HG02642 (cell line): Measurements from ENCODE around the gene TP63.

Experiments
- ATAC-seq: cut with Tn5 transposase; IDR thresholded peaks from one replicate; pipeline ENCODE4 v1.9.1; 2021; ENCODE audit warnings: mild to moderate bottlenecking; ENCODE audit not compliant: unreplicated experiment, poor library complexity

TP63 gene

DNA sequence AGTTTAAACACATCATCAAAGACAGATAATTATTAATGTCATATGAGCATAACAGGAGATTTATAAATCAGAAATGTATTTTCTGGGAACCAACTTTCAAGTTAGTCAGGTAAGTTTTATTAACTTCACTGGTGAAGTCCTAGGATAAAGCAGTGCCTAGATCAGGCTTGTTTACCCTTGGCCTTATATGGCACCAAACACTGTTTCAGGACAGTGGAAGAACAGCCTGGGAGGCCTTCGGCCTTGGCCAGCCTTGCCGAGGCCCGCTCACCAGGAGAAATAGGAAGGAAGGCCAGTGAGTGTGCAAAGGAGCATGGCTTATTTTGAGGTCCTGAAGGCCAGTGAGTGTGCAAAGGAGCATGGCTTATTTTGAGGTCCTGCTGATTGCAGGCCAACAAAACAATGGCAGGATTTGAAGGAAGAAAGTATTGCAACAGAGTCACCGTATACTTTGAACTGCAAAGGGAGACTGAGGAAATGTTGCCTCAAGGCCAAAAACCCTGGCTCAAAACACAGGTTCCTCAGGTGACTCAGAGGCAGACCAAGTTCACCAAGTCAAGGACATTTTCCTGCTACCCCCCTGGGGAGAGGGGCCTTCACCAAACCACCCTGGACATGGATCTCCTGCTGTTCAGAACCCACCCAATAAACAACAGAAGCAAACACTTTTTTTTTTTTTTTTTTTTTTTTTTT is 174.3 kb downstream of the TP63 start:
- no peak for ATAC-seq

DNA sequence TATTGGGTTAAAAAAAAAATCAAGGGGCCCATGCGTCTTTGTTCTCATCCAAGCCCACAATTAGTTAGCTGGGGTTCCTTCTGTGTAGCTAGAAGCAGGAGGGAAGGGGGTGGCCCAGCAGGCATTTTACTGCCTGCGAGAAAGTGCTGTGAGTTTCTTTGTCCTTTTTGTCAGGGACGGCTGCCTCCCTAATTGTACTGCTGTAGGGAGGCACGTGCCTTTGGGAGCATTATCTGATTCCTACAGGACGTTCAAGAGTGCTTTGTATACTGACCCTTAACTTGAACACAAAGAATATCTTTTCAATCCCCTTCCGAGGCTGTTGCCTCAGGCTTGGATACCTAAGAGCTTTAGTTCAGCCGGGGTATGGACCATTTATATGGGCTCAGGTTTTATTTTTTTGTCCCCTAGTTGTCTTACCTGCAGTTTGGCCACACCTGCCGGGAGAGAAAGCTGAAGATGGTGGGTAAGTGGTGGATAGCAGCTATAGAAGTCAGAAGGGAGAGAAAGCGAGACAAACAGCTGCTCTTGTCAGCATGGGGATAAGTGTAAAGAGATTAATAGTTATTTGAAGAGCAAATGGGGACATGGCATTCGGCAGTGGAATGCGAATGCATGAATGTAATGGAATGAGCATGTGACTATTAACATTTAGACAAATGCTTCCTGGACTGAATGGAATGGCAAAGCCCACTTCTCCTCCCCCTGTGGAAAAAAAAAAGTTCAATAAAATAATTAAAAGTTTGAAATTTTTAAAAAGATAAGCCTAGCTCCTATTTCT is 175.2 kb downstream of the TP63 start:
- ATAC-seq: no peak

GRCh38 chr3:189808246-189809007 is 177.2 kb downstream of the TP63 start:
- no peak for ATAC-seq

DNA sequence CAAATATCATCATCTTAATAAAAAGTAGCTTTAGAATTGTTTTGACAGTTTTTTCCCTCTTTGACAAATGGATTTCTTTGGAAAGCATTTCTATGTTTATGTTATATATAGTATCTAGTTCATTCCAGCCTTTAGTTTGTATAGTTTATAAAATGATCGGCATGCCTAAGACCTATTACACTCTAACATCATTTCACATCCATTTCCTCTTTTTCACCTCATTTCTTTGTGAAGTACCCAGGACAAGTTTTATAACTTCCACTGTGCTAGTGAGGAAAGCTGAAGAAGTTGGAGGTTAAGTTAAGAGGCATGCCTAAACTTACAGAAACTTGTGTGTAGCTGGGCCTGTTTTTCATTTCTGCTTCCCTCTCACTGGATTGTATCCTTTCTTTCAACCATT is 178.4 kb downstream of the TP63 start:
- ATAC-seq: no peak

GRCh38 chr3:189812806-189813465 is 181.7 kb downstream of the TP63 start:
- no peak for ATAC-seq

GRCh38 chr3:189813647-189814240 is 182.6 kb downstream of the TP63 start:
- ATAC-seq: no peak

GRCh38 chr3:189820365-189820720 is 189.2 kb downstream of the TP63 start:
- no peak for ATAC-seq

DNA sequence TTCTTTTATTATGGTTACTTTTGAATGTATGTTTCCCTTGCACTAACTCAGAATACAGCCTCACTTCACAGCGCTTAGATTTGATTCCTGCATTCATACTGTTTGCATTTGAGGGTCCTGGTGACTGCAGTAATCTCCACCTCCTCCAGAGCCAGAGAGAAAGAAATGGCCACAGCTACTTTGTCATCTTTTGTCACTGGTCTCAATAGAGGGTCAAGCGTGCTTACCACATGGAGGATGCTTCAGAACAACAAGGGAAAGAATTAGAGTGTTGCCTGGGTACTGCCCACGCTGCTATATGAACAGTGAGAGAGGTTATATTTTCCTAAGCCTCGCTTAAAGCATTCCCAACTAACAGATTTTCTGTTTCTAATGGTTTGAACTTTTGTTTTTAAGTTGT is 190.1 kb downstream of the TP63 start:
- no peak for ATAC-seq

DNA sequence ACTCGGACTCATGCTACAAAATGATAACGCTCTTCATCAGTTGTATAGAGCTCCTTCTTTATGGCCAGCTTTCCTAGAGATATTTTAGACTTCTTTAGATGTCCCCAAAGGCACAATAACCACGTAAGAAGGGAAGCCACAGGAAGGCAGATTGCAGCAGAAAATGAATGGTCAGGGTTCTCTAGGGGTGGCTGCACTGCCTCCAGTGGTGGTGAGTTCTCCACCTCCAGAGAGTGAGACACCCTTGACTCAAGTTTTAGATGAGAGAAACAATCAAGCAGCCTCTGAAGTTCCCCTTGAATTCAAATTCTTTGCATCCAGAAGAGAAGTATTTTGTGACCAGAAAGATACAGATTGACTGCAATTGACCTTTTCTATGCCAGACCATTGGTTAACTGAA is 191.5 kb downstream of the TP63 start:
- ATAC-seq: no peak

DNA sequence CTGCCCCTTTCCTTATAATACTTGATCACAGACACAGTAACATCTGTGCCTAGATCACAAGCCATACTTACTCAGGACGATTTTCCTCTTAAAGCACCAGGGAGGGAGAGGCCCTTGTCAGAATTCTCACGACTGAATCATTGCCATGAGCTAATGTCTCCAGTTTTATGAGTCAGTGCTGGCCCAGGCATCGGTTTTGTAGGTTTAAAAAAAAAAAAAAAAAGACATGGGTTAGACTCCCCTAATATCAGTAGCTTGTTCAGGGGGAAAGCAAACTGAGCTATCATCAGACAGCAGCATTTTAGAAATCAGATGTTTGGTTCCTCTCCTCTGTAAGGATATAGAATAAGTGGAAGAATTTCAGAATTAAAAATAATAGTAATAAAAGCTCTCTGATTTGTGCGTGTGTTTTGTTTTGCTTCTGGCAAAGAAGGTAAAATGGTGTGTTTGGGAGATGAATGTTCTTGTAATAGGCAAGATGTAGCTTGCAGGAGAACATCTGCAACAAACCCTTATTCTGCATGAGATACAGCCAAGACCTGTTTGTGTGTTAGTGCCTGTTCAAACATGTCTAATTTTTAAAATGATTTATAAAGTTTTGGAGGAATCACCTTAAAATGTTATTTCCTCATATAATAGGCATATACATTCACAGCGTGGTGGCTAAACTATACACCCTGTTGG is 193.6 kb downstream of the TP63 start:
- ATAC-seq: no peak

- ATAC-seq: no peak
Observed at GRCh38 chr3:189826566-189826965, 195.4 kb downstream of the TP63 start.

- ATAC-seq: no peak
Observed at GRCh38 chr3:189827108-189827507, 195.9 kb downstream of the TP63 start.

- no peak for ATAC-seq
Observed at GRCh38 chr3:189830401-189830800, 199.2 kb downstream of the TP63 start.

GRCh38 chr3:189833266-189833665 is 202.1 kb downstream of the TP63 start:
- ATAC-seq: no peak

GRCh38 chr3:189833996-189834395 is 202.8 kb downstream of the TP63 start:
- ATAC-seq: no peak

- ATAC-seq: no peak
Observed at GRCh38 chr3:189834462-189834861, 203.3 kb downstream of the TP63 start.

DNA sequence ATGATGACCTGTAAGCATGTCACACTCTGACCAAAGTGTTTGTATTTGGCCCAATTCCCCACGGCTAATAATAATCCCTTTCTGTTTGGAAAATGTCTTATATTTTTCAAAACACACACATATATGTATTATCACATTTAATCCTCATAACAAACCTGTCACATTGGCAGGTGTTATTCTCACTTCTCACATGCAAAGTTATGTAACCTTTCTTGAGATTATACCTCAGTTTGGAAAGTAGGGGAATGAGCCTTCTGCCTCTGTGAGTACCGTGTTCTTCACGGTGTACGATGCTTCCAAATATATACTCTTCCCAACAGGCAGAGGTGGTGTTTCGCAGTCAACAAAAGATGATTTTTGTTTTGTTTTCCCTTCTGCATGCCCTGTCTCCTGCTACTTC is 205.6 kb downstream of the TP63 start:
- no peak for ATAC-seq

DNA sequence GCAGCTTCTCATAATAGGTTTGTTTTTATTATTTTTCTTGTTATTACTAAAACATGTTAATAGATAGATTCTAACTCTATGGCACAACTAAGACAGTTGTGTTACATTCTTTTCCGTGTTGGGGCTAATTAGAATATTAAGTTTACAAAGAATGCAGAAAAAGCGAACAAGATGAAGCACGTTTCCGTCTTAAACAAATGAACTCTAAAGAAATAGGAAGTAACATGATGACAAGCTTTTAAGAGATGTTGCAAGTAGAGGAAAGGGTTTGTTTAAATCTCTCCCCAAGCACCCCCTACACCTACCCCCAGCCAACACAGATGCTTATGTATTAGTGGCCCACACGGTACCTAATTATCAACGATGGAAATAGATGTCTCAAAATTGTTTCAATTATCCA is 207.1 kb downstream of the TP63 start:
- no peak for ATAC-seq

DNA sequence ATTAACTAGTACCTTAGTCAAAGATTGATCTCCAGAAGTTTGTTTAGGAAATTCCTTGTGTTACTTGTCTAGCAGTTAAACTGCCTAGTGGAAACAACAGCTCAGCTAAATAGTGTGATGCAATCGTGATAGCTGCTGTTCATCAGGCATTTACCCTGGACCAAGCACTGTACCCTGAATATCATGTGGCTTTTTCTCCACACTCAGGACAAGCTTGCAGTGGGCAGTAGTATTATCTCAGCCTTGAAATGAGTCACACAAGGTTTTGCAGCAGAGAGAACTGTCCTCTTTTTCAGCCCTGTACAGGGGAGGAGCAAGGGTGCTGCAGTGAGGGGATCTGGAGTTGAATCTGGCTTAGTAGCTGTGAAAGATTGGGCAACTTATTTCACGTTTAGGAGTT is 208.4 kb downstream of the TP63 start:
- ATAC-seq: no peak
